ENCODE measurements around the gene GLYR1. TPM values are rescaled to one million over a fixed set of nuclear protein-coding genes. Genes with fewer than 3 reads are reported as not detected.

GLYR1 gene
- total and polyA plus RNA-seq, 2 donors from 2014 or later: 47.9 to 119 TPM

DNA sequence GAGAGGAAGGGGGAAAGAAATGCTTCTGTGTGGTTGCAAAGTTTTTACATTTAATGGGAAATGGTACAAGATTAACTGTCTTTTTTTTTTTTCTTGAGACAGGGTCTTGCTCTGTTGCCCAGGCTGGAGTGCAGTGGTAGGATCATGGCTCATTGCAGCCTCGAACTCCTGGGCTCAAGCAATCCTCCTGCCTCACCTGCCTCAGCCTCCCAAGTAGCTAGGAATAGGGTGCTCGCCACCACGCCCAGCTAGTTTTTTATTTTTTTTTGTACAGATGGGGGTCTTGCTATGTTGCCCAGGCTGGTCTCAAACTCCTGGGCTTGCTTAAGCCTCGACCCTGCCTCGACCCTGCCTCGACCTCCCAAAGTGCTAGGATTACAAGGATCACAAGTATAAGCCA lies 40.8 kb downstream of the GLYR1 start:
- H3K36me3 ChIP-seq (ENCODE audit: control insufficient read depth in 2 of 3, insufficient read depth in 3 of 3, low read length in 3 of 3): peaks cover 4 to 15% (median 8%) of the 10 kb centered on the region in 3 donors
- no peak overlapping the region for H3K9ac ChIP-seq (ENCODE audit: low read length in 3 of 3)
- no peak overlapping the region for H3K4me3 ChIP-seq (ENCODE audit: low read length in 3 of 3)
- TF ChIP-seq, protein P1, sequence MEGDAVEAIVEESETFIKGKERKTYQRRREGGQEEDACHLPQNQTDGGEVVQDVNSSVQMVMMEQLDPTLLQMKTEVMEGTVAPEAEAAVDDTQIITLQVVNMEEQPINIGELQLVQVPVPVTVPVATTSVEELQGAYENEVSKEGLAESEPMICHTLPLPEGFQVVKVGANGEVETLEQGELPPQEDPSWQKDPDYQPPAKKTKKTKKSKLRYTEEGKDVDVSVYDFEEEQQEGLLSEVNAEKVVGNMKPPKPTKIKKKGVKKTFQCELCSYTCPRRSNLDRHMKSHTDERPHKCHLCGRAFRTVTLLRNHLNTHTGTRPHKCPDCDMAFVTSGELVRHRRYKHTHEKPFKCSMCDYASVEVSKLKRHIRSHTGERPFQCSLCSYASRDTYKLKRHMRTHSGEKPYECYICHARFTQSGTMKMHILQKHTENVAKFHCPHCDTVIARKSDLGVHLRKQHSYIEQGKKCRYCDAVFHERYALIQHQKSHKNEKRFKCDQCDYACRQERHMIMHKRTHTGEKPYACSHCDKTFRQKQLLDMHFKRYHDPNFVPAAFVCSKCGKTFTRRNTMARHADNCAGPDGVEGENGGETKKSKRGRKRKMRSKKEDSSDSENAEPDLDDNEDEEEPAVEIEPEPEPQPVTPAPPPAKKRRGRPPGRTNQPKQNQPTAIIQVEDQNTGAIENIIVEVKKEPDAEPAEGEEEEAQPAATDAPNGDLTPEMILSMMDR (IDR thresholded peaks at IDR 0.05; ENCODE audit: borderline replicate concordance, extremely low read depth, insufficient read depth): no peak
- H3K9me3 ChIP-seq (ENCODE audit: control insufficient read depth in 2 of 3, insufficient read depth in 1 of 3, low read length in 3 of 3): no peaks in the 10 kb centered on the region
- no peaks in the 10 kb centered on the region for H3K27me3 ChIP-seq (ENCODE audit: control insufficient read depth, insufficient read depth, low read length)
- peaks cover 0 to 5% (median 0%) of the 10 kb centered on the region in 3 donors for H3K4me1 ChIP-seq (ENCODE audit: control insufficient read depth in 2 of 3, insufficient read depth in 2 of 3, low read depth in 1 of 3, low read length in 3 of 3)
- H3K27ac ChIP-seq (ENCODE audit: low read depth in 2 of 2, low read length in 2 of 2): no peak overlapping the region
- DNase-seq: no peak
- intact Hi-C loops (cut with DNase I): no loop called here
- no peak for FAIRE-seq

DNA sequence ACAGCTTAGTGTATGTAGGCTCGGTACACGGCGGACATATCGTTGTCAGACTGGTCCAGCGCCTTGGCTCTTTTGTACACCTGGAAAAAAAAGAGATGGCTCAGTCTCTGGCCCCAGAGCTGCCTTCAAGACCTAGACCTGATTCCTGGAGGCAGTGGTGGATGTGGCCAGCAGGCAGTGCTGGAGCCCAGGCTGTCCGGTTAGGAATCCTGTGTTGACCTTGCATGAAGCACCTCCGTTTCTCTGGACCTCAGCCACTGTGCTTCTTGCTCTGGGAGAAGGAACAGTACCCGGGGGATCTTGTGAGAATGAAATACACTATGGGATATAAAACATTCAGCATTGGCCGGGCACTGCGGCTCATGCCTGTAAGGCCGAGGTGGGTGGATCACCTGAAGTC lies 41.9 kb downstream of the GLYR1 start:
- Histone ChIP-seq H3K9me3 (ENCODE audit: control insufficient read depth in 2 of 3, insufficient read depth in 1 of 3, low read length in 3 of 3) (no peaks in the 10 kb centered on the region), H3K4me3 (ENCODE audit: low read length in 3 of 3) (no peak overlapping the region), H3K36me3 (ENCODE audit: control insufficient read depth in 2 of 3, insufficient read depth in 3 of 3, low read length in 3 of 3) (peaks cover 4 to 14% (median 8%) of the 10 kb centered on the region in 3 donors), H3K9ac (ENCODE audit: low read length in 3 of 3) (no peak overlapping the region), H3K27me3 (ENCODE audit: control insufficient read depth, insufficient read depth, low read length) (no peaks in the 10 kb centered on the region), H3K27ac (ENCODE audit: low read depth in 2 of 2, low read length in 2 of 2) (no peak overlapping the region), H3K4me1 (ENCODE audit: control insufficient read depth in 2 of 3, insufficient read depth in 2 of 3, low read depth in 1 of 3, low read length in 3 of 3) (peaks cover 0 to 14% (median 0%) of the 10 kb centered on the region in 3 donors)
- DNase-seq (no peak), FAIRE-seq (no peak)
- intact Hi-C loops (cut with DNase I): no loop called here
- TF ChIP-seq, protein P1 (IDR thresholded peaks at IDR 0.05; ENCODE audit: borderline replicate concordance, extremely low read depth, insufficient read depth): no peak

DNA sequence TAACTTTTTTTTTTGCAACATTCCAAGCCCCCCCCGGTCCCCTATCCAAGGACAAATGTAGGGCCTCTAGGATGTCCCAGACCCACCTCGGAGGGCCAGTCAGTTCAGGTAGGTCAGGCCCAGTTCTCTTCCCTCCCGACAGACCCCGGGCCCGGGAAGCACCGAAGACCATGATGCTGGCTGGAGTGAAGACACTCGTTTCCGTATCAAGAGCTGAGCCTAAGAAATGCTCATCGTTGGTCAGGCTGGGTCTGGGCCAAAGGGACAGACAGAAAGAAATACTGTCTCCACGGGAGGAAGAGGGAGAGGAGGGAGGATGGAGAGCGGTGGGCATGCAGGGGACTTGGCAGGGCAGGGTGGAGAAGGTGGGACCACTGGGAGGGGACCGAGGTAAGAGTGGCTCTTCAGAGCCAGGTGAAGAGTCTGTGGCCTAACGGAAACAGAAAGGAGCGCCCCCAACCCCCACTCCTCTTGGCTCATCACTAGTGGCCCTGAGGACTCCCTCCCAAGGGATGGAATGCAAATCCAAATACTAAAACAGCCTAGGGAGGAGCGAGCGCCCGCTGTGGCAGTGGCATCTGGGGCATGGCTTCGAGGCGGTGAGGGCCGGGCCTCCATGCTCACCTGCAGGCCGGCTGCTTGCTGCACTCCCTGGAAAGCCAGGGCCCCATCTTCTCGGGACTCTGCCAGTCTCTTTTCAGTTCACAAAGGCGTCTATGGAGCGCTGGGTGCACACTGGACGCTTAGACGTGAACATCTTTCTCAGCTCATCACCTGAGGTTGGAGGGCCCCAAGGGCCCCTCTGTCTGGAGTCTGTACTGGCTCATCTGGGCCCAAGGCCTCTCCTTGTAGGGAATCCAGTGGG lies 43.0 kb downstream of the GLYR1 start:
- TF ChIP-seq, protein P1 (IDR thresholded peaks at IDR 0.05; ENCODE audit: borderline replicate concordance, extremely low read depth, insufficient read depth): no peak
- FAIRE-seq (no peak), DNase-seq (peak in 2 of 5 donors; percentile 44 to 71)
- Histone ChIP-seq H3K4me1 (ENCODE audit: control insufficient read depth in 2 of 3, insufficient read depth in 2 of 3, low read depth in 1 of 3, low read length in 3 of 3) (peaks cover 0 to 14% (median 0%) of the 10 kb centered on the region in 3 donors), H3K27me3 (ENCODE audit: control insufficient read depth, insufficient read depth, low read length) (no peaks in the 10 kb centered on the region), H3K9ac (ENCODE audit: low read length in 3 of 3) (no peak overlapping the region), H3K9me3 (ENCODE audit: control insufficient read depth in 2 of 3, insufficient read depth in 1 of 3, low read length in 3 of 3) (no peaks in the 10 kb centered on the region), H3K36me3 (ENCODE audit: control insufficient read depth in 2 of 3, insufficient read depth in 3 of 3, low read length in 3 of 3) (peaks cover 6 to 17% (median 8%) of the 10 kb centered on the region in 3 donors), H3K27ac (ENCODE audit: low read depth in 2 of 2, low read length in 2 of 2) (no peak overlapping the region), H3K4me3 (ENCODE audit: low read length in 3 of 3) (no peak overlapping the region)
- intact Hi-C loops (cut with DNase I): no loop called here

All from kidney (tissue), 14 donors.